NCI-H146 treated with DMSO at 0.1 percent for 48 hours (cell line): ENCODE data around the gene SLC43A1.
"Not testable (repeated sequence)": the region's sequence is repeated elsewhere in the genome, so short reads cannot be mapped to it uniquely, and the experiment has no call there.

Experiments used
- DNase-seq: peaks from one replicate; lab custom pipeline; 2025; ENCODE audit not compliant: unreplicated experiment; lab: John Stamatoyannopoulos, UW

SLC43A1 gene

DNA sequence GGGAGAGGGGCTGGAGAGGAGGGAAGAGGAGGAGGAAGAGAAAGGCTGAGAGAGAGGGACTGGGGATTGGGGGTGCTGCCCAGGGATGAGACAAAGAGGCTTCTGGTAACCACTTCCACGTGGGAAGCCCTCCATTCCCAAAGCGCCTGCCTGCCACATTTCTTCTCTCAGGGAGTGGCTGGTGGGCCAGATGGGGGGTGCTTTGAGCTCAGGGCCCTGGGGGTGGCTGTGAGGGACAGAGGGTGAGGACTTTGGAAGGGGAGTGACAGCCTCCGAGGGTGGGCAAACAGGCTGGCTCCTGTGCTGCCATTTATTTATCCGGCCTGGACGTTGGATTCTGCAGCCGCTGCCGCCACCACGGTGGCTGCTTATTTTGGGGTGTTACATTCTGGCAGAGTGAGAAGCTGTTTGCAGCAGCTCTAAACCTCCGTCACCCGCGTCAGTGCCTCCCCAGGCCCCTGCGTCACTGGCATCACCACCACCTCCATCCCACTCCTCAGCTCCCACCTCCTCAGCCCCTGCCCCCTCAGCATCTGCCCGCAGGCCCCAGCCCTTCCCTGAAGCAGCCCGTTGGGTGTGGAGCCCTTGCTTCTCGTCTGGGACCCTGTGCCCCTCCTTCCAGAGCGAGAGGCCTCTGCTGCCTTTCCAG lies 53.5 kb downstream of the SLC43A1 start:
- no peak for DNase-seq

DNA sequence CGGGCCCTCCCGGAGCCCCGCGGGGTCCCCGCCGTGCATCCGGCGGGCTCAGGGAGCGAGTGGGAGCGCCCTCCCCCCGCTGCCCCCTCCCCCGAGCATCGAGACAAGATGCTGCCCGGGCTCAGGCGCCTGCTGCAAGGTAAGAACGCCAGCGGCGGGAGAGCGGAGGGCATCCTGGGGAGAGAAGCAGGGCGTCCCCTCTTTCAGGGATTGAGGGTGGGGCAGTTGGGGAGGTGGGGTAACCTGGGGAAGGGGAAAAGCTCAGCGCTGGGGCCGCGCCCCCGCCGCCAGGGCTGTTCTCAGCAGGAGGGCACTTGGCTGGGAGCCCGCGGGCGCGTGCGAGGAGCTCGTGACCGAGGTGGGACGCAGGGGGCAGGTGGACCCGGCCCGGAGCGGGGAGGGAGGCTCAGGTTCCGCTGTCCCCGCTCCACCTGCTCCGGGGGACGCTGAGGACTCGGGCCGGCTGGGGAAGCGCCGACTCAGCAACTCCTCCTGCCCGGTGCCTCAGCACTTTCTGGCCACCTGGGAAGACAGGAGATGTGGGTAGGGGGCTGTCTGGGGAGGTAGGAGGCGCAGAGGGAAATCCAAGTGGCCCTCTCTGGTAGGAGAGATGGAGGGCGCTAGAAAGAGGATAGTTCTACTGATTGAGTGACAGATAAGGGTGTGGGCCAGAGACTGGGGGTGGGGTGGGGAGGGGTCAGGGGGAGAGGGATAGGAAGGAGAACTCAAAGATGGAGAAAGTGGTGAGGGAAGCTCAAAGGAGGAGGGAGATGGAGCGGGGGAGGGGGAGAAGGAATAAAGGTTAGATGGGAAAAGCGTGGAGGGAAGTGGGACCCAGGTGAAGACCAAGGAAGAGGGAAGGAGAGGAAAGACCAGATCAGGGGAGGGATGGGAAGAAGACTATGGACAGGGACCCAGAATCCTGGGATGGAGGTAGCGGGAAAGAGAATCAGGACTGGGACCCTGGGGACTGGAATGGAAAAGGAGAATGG lies 54.4 kb downstream of the SLC43A1 start:
- DNase-seq: no peak

DNA sequence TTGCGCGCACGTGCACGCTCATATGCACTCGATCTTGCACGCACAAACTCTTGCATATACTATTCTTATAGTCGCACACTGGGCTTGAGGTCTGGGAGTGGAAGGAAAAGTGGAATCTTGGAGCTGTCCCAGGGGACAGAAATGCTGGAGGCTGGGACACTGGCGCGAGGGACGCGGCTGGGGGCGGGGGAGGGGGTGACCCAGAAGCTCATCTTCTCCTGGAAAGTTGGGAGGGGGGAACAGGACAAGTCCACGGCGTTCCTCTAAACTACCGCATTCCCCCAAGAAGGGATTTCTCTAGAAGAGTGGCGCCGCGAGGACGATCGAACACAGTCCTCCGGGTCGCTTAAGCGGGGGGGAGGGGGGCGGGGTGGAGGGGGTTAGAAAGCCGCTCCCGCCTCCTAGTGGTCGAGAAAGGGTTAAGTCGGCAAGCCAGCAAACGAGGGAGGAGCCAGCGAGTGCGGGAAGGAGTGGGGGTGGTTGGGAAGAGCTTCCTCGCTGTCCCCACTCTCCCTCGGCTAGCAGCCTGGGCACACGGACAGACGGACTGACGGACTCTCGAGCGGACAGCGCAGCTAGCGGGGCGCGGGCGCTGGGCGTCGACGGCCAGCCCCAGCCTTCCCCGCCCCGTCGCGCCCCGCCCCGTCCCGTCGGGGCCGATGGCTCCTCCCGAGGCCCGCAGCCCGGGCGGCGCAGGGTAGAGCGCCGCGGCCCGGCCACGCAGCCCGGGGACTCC lies 55.3 kb downstream of the SLC43A1 start, which contains the start of gene RTN4RL2:
TSS of gene RTN4RL2 (plus strand) at position 507 of the 736 bp plus-strand sequence. CDS start 338 bp downstream, outside the sequence.
- DNase-seq: peak; percentile 40

DNA sequence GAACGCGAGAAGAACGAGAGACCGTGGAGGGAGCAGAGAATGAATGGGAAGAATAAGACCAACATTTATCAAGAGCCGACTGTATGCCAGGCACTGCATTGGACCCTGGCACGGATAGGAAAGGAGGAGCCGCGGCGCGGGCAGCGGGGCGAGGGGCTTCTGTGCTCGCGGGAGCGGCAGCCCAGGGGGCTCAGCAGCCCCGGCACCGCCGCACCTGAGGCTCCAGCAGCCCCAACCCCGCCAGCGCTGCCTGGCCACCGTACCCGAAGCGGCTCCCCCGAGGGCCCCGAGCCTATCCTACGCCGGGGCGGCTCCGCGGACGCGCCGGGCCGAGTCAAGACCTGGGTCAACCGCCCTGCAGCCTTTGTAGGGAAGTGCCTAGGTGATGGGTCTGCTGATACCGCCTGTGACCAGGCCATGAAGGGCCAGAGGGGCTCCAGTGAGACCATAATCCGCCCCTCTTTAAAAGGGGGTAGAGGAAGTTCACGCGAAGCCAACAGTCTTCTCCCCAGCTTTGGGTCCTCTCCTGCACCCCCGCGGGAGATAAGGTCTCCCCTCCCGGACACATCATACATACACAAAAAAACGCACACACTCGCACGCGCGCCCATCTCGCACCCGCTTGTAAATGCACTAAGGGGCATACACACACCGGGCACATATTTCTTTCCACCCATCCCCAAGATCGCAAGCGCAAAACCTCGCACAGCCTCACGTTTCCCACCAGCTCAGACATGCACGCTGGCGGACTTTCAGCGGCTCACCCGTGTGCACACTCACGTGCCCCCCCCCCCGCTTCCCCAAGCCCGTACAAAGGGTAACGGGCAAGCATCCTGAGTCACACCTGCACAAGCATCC lies 56.1 kb downstream of the SLC43A1 start:
- no peak for DNase-seq

DNA sequence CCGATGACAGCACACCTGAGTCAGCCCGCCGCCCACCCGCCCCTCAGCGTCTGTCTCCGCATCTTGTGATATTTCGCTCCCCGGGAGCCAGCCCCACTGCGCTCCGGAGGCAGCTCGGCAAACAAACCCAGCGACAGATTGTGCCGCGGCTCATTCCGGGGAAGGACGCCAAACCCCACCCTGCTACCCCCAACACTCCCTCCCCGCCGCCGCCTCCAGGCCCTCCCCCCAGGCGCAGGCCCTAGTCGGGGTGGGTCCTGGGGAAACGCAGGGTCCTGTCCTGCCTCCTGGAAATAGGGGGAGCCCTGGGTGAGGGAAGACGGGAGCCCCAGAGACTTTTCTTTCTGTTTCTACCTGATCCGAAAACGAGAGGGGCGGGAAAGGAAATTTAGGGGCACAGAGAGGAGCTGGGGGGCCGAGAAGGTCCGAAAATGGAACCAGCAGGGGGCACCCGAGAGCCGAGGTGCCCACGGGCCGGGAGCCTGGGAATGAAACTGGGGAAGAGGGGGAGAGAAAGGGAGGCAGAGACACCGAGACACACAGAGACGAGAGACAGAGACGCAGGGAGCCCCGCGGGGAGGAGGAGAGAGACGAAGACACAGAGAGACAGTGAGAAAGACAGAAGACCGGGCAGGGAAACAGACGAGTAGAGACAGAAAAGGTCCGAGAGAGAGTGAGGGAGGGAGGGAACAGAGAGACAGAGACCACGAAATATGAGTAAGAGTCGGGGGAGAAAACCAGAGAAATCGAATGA lies 56.9 kb downstream of the SLC43A1 start:
- DNase-seq: no peak

DNA sequence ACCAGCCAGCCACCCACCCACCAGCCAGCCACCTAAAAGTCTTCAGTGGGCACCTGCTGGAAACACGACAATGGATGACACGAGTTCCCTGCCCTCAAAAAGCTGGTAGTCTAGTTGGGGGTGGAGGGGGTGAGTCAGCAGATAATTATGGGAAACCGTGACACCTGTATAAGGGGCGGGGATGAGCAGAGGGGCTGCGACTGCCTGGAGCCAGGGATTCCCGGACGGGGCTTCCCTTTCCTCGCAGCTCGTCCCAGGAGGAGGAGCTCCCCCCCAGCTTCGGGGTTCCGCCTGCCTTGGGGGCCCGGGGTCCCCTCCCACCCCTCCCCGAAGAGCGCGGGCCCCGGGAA lies 57.5 kb downstream of the SLC43A1 start:
- no peak for DNase-seq

DNA sequence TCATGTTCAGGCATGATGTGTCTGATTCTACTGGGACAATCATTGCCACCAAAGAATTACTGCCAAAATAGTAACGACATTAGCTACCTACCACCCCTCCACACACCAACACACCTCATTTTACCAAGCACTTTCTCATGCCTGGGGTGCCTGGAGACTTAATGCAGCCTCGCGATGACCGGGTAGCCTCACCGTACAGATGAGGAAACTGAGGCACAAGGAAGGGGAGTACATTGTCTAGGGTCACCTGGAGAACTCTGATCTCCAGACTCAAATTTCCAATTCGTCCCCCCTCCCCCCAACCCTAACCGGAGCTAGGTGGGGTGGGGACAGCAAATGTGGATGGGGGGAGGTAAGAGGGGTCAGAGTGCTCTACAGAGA lies 57.9 kb downstream of the SLC43A1 start:
- DNase-seq: no peak

DNA sequence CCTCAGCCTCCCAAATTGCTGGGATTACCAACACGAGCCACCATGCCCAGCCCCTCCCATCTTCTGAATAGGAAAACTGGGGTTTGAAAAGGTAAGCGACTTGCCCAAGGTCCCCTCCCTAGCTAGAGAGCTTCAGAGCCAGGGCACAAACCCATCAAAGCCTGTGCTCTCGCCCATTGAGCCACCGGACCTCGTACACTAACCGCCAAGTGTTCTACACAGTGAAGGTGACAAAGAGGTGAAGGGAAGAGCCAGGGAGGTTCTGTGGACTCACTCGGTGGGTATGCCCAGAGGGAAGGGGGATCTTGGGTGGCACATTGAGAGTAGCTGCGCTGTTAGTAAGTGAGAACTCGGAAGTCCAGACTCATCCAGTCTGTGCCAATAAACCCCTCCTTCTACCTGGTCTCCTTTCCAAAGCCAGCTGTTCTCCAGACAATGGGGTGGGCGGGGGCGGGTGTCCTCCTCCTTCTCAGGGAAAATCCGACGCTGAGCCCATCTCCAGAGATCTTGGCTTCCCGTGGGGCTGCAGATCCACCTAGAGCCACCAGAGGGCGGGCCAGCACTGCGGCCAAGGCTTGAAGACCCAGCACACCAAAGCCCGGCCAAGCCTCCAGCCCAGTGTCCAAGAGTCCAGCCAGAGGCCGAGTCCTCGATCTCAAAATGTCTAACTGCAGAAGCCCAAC lies 58.4 kb downstream of the SLC43A1 start:
- peak; percentile 68 for DNase-seq

DNA sequence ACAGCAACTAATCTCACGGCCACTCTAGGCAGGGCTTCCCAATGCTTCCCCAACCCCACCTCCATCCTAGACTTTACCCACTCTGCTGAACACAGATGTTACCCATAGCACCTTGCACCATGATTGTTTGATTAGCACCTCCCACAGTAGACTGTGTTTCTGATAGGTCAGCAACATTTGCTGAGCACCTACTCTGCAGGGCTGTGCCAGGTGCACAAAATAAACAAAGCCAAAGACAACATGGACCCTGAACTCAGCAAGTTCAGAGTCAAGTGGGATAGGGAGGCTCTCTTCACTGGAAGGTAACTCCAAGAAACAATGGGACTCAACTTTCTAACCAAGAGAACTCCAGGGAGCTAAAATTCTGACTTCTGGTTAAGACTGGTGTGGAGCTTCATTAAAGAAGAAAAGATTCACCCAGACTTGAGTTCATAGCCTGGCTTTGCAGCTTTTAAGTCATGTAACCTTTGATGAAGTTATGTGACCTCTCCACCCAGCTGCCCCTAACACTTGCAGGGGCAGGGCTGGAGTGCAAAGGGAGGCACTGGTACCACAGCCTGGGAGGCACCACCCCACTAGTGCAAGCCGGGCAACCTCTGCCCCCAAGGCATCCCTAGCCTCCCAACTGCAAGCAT lies 61.8 kb downstream of the SLC43A1 start:
- no peak for DNase-seq

DNA sequence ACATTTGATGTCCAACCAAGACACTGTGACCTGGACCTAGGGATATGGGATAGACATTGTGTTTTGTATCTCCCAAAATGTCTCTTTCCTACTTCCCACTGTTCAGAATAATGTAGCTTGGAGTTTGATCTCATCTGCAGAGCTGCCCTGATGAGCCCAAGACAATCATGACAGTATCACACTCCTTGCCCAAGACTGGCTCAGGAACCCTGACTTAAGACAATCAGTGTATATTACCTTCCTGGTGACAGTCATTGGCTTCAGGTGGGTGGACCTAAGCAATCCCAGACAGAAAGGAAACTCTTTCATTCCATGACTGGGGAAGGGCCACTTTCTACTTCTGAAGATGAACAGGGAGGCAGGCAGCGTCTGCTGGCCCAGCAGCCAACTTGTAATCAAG lies 69.4 kb downstream of the SLC43A1 start:
- DNase-seq: no peak

DNA sequence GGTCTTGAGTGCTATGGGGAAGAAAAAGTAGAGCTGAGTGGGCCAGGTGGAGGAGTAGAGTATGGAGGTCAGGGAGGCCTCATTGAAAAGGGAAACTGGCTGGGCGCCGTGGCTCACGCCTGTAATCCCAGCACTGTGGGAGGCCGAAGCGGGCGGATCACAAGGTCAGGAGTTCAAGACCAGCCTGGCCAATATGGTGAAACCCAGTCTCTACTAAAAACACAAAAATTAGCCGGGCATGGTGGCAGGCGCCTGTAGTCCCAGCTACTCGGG lies 70.4 kb downstream of the SLC43A1 start:
- DNase-seq: not testable (repeated sequence)

DNA sequence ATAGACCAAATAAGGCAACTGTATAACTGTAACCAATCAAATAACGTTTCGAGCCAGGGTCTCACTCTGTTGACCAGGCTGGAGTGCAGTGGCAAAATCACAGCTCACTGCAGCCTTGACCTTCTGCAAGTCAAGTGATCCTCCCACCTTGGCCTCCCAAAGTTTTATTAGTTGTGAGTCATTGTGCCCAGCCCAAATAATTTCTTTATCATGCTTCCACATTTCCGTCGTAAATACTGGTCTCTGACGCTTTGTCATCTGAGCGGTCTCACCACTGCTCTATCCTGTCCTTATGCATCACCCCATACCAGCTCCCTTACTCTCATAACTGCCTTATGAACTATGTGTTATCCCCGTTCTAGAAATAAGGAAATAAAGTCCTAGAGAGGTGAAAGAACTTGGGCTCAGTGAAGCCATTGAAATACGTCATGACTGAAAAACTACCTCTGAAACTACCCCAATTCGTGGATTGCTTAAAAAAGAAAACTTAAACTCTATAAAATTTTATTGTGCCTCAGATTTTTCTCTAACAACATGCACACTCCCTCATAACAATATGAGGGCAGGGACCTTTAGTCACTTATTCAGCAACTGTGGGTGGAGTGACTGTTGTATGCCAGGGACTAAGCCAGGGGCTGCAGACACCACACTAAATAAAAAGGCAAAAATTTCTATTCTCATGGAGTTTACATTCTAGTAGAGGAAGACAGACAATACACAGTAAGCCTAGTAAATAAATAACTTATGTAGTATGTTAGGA lies 71.0 kb downstream of the SLC43A1 start:
- DNase-seq: no peak

DNA sequence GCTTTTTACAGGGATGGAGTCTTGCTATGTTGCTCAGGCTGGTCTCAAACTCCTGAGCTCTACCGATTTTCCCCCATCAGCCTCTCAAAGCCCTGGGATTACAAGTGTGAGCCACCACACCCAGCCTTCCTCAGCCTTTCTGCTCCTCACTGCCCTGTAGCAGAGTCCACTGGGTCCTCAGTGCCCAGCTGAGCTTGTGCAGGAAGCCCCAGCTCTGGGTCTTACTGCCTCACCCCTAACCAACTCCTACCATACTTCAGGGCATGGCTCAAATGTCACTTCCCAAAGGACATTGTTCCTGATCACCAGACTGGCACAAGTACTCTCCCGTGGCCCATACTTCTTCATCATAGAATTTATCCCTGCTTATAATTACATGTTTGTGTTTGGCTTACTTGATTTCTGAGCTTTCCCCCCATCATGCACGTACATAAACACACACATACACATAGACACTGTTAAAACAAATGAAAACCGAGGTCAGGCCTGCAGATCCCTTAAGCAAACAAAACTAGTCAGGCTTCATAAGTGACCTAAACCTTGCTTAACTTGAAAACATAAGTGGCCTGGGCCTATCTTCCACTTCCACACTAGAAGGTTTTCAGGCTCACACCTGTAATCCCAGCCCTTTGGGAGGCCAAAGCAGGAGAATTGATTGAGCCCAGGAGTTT lies 74.6 kb downstream of the SLC43A1 start:
- DNase-seq: no peak

DNA sequence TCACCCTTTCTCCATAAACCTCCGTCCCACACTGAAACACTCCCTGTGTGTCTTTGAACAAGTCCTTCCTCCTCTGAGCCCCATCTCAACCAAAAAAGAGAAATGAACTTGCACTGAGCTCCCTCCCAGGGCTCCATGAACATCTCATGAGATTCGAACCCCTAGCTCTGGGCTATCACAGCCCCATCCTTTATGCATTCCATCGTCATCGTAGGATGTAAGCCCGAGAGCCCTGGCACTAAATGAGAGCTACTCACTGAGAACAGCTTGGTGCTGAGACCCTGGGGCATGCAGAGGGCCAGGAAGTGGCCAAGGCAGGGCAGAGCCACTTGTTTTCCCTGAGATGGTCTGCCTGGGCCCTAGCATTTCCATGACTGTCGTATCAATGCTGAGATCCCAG lies 75.7 kb downstream of the SLC43A1 start:
- no peak for DNase-seq

DNA sequence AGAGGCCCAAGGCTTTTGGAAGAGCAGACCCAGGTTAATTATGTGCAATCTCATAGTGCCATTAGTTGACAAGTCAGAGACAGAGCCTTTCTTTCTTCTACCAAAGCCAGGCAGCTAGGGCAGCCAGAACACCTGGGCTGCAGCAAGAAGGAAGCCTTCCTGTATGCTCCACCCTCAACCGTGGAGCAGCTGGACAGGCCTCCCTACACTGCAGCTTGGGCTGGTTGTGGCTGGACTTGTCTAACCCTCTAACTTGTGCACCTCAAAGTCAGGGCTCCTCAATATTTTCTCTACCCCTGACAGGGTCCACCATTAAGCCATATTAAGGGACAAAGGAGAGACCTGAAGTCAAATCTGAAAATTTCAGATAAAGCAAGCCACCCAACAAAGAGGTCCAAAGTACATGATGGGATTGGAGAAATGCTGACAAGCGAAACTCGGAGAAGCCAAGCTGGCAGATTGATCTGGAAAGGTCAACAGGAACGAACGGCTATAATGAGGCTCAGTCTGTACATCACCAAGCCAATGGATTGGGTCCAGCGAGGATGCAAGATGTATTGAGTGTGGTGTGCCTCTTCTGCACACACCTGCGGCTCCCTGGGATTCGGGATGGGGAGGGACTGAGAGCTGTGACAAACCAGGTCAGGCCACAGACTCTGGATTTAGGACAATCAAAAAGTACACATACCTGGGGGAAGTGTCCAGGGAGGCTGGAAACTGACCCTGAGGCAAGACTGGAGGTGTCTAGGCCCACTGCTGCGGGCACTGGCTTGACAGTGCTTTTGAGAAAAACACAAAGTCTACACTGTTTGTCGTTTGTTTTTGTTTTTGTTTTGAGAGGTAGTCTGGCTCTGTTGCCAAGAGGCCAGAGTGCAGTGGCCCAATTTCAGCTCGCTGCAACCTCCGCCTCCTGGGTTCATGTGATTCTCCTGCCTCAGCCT lies 76.9 kb downstream of the SLC43A1 start:
- DNase-seq: no peak

DNA sequence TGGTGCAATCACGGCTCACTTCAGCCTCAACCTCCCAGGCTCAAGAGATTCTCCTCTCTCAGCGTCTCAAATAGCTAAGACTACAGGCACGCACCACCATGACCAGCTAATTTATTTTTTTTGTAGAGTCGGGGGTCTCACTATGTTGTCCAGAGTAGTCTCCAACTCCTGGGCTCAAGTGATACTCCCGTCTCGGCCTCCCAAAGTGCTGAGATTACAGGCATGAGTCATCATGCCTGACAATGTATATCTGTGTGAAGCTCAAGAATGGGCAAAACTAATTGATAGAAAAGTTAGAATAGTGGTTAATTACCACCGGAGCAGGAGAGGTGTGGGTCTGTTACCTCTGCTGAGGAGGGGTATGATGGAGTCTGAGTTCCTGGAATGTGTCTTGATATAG lies 79.5 kb downstream of the SLC43A1 start:
- no peak for DNase-seq
